Astrocyte of the cerebellum (primary cell): ENCODE results near the gene TCIRG1.

Source experiments
- DNase-seq: peaks from one replicate; pipeline ENCODE4 v3.0.0-alpha.2; 2011; ENCODE audit warnings: low read depth
- H3K4me3 ChIP-seq: 2 replicates; pipeline ENCODE4 v1.5.1; 2011; ENCODE audit warnings: mild to moderate bottlenecking, low read depth, low read length, moderate library complexity
- in situ Hi-C: cut with HindIII; loops from 2 replicates; pipeline ENCODE4 v1.10.0; 2017; ENCODE audit warnings: low sequenced_read_pairs
- TF ChIP-seq, protein P1 (sequence below): IDR thresholded peaks from 2 replicates; pipeline ENCODE4 v1.5.1; 2012; ENCODE audit warnings: low read length, low read depth, moderate library complexity, mild to moderate bottlenecking; ENCODE audit errors: missing control alignments

Gene TCIRG1

GRCh38 chr11:68022531-68022930, 16.3 kb upstream of the TCIRG1 start:
- DNase-seq: no peak
- no peak overlapping the region for H3K4me3 ChIP-seq
- TF ChIP-seq, protein P1, sequence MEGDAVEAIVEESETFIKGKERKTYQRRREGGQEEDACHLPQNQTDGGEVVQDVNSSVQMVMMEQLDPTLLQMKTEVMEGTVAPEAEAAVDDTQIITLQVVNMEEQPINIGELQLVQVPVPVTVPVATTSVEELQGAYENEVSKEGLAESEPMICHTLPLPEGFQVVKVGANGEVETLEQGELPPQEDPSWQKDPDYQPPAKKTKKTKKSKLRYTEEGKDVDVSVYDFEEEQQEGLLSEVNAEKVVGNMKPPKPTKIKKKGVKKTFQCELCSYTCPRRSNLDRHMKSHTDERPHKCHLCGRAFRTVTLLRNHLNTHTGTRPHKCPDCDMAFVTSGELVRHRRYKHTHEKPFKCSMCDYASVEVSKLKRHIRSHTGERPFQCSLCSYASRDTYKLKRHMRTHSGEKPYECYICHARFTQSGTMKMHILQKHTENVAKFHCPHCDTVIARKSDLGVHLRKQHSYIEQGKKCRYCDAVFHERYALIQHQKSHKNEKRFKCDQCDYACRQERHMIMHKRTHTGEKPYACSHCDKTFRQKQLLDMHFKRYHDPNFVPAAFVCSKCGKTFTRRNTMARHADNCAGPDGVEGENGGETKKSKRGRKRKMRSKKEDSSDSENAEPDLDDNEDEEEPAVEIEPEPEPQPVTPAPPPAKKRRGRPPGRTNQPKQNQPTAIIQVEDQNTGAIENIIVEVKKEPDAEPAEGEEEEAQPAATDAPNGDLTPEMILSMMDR: no peak
- in situ Hi-C loops: no loop called here

DNA sequence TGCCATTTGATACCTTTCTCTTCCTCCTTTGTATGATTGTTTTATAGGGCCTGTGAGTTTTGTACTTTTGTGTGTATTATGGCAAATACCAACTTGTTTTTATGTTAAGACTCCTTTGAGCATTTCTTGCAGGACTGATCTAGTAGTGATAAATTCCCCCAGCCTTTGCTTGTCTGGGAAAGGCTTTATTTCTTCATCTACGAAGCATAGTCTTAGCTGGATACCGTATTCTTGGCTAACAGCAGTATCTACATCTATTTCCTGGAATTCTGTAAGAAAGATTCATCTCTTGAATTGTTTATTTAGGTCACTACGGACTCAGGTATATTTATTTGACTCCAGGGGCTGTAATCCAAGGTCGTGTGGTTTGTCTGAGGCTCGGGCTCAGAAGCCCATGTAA, 14.3 kb upstream of the TCIRG1 start:
- in situ Hi-C loops: no loop called here
- DNase-seq: no peak
- no peak overlapping the region for H3K4me3 ChIP-seq
- TF ChIP-seq, protein P1: no peak

DNA sequence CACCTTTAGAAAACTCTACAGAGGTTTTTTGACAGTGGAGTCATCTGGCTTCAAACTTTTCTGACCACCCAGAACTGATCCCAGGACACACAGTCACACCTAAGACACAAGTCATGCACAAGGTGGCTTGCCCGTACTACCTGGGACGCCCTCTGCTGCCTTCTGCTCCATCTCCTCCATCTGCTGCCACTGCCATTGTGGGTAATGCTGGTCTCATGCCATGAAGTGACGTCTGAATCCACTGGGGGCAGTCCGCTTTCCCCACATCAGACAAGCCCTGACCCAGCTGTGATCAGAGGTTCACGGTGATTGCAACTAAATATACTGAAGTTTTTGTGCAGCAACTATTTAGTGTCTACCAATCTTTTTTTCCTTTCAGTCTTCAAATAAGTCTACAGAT, 13.8 kb upstream of the TCIRG1 start:
- in situ Hi-C loops: no loop called here
- TF ChIP-seq, protein P1: no peak
- no peak for DNase-seq
- no peak overlapping the region for H3K4me3 ChIP-seq

DNA sequence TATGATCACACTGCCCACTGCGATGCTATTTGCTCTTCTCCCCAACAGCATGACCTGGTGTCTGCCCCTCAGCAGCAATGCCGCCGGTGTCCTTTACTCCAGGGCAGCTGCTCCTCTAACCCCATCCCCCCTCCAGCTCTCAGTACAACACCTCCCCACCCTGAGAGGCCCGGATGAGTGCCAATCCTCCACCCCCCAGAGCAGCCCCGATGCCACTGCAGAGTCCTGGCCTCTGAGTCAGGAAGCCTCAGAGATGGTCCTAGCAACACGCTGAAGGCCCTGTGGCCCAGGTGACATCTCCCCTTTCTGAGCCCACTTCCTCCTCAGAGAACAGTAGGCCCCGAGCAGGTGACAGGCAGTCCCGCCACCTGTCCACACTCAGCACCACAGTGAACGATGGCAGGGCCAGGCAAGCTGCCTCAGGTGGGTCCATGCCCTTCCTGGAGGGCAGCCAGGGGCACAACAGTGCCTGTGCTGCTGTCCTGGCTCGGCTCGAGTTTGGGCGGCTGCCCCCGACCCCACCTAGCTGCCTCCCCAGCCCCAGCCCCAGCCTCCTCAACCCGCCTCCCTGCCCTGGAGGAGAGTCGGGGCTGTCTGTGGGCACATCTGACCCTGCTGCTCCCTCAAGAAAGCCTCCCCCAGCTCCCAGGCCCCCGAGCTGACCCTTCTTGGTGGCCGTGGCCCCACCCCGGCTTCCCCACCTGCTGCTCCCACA, 12.3 kb upstream of the TCIRG1 start:
- H3K4me3 ChIP-seq: no peak overlapping the region
- TF ChIP-seq, protein P1: no peak
- DNase-seq: no peak
- in situ Hi-C loops: no loop called here

GRCh38 chr11:68027667-68028066, 11.2 kb upstream of the TCIRG1 start:
- in situ Hi-C loops: no loop called here
- no peak overlapping the region for H3K4me3 ChIP-seq
- DNase-seq: no peak
- TF ChIP-seq, protein P1: no peak

DNA sequence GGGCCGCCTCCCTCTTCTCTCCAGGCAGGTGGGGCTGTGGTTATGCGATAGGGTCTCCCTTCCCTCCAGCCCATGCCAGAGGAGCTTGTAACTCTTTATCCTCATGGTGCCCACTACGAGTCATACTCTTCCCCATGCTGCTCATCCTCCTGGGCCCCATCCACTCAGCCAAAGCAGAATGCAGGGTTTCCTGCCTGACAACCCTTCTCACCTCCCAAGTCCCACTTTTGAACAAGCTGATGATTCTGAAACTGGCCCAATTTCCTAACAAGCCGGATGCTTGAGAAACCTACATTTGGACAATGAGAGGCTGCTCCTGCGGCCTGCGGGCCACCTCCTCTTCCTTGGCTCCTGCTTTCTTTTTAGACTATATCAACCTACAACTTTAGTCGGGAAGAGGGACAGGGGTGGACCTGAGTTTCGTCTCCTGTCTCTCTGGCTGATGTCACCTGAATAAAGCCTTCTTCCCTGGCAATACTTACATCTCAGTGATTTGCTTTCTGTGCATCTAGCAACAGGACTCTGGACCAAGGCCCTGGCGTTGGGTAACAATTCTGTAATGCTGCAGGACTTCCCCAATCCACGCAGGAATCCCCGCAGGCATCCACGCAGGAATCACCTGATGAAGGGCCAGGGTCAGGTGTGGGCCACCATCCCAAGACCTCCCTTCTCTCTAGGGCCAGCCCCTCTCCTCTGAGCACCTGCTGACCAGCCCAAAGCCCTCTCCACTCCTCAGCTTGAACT, 9.9 kb upstream of the TCIRG1 start:
- no peak for DNase-seq
- in situ Hi-C loops: no loop called here
- no peak overlapping the region for H3K4me3 ChIP-seq

More for the DNA sequence above, 9.9 kb upstream of the TCIRG1 start:
- TF ChIP-seq, protein P1: no peak
